Amygdala (tissue), 56 donors: Measurements from ENCODE around the gene GRPEL1.

ENCODE experiments used
- DNase-seq, 56 donors: peaks; one replicate each; lab custom pipeline; 2025; lab: John Stamatoyannopoulos, UW

The GRPEL1 gene

DNA sequence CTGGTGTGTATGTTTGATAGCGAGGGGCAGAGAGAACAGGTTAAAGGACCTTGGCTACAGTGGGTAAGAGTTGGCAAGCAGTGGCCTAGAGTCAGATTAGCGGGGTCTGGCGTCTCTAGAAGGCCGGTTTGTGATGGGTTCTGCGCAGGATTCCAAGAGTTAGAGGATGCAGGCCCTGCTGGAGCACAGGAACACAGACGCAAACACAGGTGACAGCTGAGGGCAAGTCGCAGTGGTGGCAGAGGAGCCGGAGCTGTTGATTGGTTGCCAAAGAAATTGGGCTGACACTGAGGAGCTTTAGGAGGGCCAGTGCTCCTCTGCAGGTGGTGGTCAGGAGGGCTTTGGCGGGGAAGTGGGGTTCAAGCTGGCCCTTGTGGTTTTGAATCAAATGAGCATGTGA lies 20.9 kb downstream of the GRPEL1 start:
- DNase-seq = no peak

GRCh38 chr4:7045961-7046921 lies 21.6 kb downstream of the GRPEL1 start:
- no peak for DNase-seq

DNA sequence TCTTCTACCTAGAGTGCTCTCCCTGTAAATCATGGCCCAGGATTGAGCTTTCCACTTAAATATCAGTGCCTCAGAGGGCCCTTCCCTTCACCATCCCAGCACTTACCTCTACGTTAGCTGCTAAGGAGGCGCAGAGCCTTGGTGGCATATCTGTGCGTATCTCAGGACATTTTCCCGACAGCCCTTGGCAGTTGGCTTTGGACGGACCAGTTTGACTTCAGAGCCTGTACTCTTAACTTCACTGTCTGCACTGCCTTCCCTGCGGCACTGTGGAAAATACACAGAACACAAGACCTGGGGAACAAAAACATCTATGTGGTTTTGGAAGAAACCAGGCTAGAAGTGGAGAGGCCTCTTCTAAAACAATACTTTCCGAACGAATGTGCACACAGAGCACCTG lies 22.3 kb downstream of the GRPEL1 start:
- no peak for DNase-seq

- no peak for DNase-seq
Measured at GRCh38 chr4:7044137-7044930, 23.5 kb downstream of the GRPEL1 start.

- peak in 8 of 56 donors; percentile 23 to 60 (median 48) for DNase-seq
Measured at GRCh38 chr4:7043284-7044136, 24.4 kb downstream of the GRPEL1 start, which contains the start of gene TADA2B. Gene TADA2B (plus strand): TSS chr4:7043372. CDS start chr4:7043580, 208 bp downstream.

DNA sequence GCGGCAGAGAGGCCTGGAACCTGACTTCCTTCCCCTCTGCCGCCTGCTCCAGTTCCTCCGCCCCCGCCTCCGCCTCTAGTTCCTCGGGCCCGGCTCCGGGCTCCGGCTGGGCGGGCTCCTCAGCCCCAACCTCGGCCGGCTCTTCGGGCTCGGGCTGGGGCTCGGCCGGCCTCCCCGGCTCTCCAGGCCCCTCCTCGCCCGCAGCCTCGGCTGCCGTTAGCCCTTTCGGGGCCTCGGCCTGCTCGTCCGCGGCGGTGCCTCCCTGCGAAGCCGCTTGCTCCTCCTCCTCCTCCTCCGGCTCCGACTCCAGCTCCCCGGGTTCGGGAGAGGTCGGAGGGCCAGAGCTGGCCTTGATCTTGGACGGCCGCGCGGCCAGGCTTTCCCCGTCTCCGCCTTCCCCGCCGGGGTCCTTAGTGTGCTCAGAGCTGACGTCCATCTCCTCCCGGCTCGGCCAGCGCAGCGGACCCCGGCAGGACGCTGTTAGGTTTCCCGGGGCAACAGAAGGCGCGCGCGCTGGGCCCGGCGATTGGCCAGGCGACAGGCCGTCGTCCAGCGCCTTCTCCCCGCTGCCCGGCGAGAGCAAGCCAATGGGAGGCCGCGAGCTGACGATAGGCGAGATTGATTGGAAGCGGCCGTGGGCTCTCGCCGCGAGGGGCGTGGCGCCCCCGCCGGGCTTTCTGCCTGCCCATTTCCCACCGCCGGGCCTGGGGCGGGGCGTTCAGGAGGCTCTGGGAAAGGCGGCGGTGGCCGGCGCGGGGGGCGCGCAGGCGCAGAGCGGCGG lies 25.2 kb downstream of the GRPEL1 start:
- DNase-seq = peak; percentile 35 to 99 (median 94)

- DNase-seq = peak in 1 of 56 donors; percentile 25
Measured at GRCh38 chr4:7041801-7042502, 25.9 kb downstream of the GRPEL1 start.

GRCh38 chr4:7041246-7041645 lies 26.6 kb downstream of the GRPEL1 start:
- DNase-seq = no peak

DNA sequence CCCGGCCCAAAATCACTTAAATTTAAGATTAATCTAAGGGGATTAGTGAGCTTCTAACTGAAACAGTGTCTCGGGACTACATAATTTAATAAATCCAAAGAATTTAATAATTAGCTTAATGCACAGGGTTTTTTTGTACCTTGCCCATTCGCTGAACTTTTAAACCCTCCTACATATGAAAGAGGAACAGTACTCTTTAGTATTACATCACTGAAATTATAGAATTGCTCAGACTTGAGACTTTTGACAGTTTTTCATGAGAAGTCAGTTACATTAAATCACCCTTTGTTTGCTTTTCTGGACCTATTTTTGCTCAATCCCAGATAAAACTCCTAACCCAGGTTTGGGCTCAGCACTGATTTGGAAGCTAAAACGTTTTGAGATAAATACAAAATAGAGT lies 27.1 kb downstream of the GRPEL1 start:
- no peak for DNase-seq

DNA sequence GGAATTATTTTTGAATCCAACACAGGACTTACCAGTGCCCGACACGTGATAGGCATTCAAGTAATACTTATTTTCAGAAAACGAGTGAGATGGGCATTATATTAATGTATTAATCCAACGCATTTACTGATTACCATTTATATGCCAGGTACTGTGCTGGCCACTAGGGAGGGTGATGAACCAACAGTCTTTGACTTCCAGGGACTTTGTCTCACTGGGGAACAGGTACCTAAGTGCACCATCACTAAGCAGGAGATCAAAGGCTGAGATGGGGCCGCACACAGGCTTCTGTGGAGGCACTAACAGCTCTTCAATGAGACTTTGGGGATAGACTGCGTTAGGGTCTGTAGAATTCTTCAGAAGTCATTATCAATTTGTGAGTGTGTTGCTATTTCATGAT lies 30.4 kb downstream of the GRPEL1 start:
- DNase-seq = no peak

- DNase-seq = peak in 5 of 56 donors; percentile 6 to 62 (median 26)
Measured at GRCh38 chr4:7034262-7035081, 33.4 kb downstream of the GRPEL1 start.

GRCh38 chr4:7032596-7032995 lies 35.3 kb downstream of the GRPEL1 start:
- no peak for DNase-seq

GRCh38 chr4:7031558-7032449 lies 36.1 kb downstream of the GRPEL1 start:
- DNase-seq = no peak

GRCh38 chr4:7030856-7031255 lies 37.0 kb downstream of the GRPEL1 start:
- no peak for DNase-seq

DNA sequence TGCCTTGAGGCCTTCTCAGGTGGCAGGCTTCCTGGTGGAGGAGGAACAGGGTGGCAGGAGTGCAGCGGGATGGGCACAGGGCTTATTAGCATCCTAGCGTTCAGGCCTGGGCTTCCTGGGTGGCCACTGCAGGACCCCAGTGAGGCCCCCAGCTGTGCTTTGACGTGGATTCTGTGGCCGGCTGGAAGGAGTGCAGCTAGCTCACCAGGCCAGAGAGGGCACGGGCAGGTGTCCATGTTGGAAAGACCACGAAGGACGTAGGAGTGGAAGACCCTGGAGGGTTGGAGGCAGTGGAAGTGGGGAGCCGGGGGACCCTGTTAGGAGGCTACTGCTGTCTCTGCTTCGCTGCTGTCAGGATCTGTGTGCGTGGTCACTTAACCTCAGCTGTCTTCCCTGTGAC lies 37.9 kb downstream of the GRPEL1 start:
- DNase-seq = no peak

GRCh38 chr4:7029212-7029611 lies 38.7 kb downstream of the GRPEL1 start:
- DNase-seq = peak in 12 of 56 donors; percentile 15 to 60 (median 36)

DNA sequence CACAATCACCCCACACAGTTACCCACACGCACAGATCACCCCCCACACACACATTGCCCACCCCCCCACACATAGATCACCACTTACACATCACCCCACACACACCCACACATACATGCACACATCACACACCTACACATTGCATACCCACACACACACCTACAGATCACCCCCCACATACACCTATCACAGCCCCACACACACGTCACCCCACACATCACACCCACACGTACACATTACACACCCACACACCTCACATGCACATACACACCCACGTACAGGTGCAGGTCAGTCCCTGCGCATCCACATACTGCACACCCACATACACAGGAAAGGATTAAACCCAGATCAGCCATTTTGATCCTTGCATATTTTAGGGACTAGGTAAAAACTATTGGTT lies 40.0 kb downstream of the GRPEL1 start:
- DNase-seq = no peak
